Esophagus muscularis mucosa (tissue), 3 donors: Measurements from ENCODE around the gene MAGI1.

Experiments
- CTCF ChIP-seq, 3 experiments: fragments of 200-600 bp in 2 of 3; fragments of 450-650 bp in 1 of 3; sonication (generic) in 2 of 3; IDR thresholded peaks; one replicate each; pipeline ENCODE4 v1.5.1; 2017 to 2019; ENCODE audit warnings: antibody characterized with exemption in 3 of 3, mild to moderate bottlenecking in 2 of 3, moderate library complexity in 1 of 3
- POLR2A ChIP-seq: fragments of 450-650 bp; IDR thresholded peaks from one replicate; pipeline ENCODE4 v1.6.1; 2017; ENCODE audit warnings: antibody characterized with exemption, moderate library complexity, mild to moderate bottlenecking, low read depth
- POLR2AphosphoS5 ChIP-seq, 2 donors: sonication (generic); formaldehyde crosslinking; IDR thresholded peaks; one replicate each; pipeline ENCODE4 v1.6.1; 2017; ENCODE audit warnings: antibody characterized with exemption in 2 of 2

- TF ChIP-seq CTCF (IDR thresholded peaks at IDR 0.05) = no peak
- TF ChIP-seq POLR2AphosphoS5 (IDR thresholded peaks at IDR 0.05) = no peak
- no peak for TF ChIP-seq POLR2A
Observed at GRCh38 chr3:65597226-65597951, 441.3 kb downstream of the MAGI1 start.
